HG02623 (cell line): ENCODE measurements around the gene ZBTB45.

ENCODE experiments used
- ATAC-seq: cut with Tn5 transposase; IDR thresholded peaks from one replicate; pipeline ENCODE4 v1.9.1; 2021; ENCODE audit warnings: moderate library complexity; ENCODE audit not compliant: unreplicated experiment

Gene ZBTB45

DNA sequence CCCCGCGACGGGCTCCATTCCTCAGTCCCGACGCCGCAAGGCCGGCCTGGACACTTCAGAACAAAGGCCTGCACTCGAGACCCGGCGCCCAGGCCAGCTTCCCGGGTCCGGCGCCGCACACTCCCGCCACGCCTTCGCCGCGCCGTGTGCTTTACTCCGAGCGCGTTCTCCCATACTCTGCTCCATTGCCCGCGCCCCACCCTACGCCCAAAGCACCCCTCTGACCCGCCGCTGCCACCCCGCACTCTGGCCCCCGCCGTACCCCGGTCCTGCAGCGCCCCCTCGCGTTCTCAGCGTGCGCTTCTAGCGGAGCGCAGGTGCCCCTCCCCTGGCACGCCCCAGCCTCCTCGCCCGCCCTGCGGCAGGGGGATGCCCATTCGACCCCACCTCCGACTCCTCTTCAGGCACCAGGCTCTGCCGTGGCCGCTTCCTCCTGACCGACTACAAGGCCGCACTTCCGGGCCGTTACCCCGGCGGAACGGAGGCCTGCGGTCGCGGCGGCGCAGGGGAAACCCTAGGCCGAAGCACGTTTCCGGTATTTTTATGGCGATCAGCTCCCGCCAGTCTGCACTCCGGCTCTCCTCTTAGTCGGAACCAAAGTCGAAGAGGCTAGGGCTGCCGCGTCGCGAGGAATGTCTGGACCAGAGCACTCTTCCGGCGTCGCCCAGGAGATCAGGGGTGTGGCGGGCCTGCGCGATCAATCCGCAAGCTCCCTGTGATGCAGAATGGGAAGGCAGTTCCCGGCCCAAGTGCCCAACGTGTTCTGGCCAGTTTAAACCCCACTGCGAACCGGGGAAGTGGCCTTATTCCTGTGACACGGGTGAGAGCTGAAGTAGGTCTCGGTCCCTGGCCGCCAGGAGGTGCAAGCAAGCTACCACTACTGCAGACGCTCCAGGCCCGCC, at the start of gene ZBTB45:
TSS of gene ZBTB45 (minus strand) at position 456 of the 902 bp plus-strand sequence. CDS start 2,137 bp downstream, outside the sequence.
- ATAC-seq: peak; percentile 71

DNA sequence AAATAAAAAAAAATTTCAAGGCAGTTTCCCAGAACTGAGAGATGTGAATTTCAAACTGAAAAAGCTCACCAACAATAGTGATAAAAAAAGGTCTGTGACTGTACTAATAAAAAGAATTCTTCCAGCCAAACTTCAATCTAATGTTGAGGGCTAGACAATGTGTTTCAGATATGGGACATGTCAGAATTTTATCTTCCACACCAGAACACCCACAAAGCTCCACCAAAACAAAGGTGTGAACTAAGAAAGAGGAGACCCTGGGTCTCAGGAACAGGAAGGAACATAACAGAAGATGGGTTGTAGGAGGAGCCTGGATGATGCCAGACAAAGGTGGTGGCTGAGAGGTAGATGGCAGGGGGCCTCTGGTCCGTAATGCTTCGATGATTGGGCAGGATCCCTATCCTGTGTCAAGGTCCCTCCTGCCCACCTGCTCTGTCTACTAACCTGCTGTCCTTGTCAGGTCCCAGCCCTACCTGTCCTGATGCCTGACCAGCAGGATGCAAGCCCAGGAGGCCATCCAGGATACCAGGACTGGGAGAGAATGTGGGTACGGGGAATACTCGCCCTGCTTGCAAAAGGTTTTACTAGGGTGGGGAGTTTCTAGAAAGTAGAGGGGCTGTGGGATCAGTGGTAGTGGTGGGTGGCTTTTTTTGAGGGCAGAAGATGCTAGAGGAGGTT, 49.0 kb upstream of the ZBTB45 start:
- ATAC-seq: no peak

GRCh38 chr19:58566989-58567388, 47.4 kb upstream of the ZBTB45 start:
- ATAC-seq: no peak

- ATAC-seq: no peak
Measured at GRCh38 chr19:58563823-58564222, 44.2 kb upstream of the ZBTB45 start.

DNA sequence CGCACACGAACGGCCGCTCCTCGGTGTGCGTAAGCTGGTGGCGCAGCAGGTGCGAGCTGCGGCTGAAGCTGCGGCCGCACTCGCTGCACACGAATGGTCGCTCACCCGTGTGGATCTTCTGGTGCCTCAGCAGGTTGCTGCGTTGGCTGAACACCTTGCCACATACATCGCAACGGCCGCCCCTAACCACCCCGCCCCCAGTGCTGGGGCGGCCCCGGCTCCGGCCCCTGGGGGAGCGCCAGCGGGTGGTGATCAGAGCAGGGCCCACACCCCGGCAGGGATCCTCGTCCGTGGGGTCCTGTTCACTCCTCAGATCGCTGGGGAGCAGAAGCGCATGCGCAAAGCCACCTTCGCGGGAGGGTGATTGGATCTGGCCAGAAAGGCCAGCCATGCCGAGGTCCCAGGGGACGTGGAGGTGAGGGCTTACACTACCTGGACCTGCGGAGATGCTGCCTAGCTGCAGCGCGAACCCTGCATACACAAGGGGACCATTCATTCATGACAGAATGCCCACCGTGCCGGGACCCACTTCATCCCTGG, 43.5 kb upstream of the ZBTB45 start:
- ATAC-seq: no peak

- ATAC-seq: no peak
Measured at GRCh38 chr19:58562122-58563033, 42.8 kb upstream of the ZBTB45 start.

DNA sequence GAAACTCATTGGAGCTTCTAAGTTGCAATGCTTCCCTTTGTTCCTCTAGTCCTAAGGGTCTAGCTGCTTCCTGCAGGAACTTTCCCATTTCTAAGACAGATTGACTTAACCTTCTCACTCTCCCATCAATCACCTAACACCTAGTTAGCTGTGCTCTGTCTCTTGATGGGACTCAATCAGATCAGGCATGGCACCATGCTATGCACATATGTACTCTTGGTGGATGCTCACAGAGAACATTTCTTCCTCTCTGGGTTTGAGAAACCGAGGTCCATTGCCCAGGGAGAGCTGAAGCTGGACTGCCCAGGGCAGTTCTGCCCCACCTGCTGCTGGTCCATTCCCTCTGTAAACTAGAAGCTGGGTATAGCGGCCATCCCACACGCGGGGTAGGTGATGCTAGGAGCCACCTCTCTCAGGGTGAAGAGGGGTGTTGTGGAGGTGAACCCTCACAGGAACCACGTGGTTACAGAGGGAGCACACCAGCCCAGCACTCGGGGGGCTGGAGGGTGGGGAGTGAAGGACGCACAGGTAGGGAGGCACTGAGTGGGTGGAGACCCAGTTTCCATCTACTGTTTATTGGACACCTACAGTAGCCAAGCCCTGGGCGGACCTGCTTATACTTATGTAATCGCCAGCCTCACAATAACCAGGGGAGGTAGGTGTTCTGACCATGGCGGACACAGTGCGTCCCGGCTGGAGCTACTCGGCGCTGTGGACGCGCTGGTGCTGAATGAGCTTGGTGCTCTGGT, 41.9 kb upstream of the ZBTB45 start:
- no peak for ATAC-seq

DNA sequence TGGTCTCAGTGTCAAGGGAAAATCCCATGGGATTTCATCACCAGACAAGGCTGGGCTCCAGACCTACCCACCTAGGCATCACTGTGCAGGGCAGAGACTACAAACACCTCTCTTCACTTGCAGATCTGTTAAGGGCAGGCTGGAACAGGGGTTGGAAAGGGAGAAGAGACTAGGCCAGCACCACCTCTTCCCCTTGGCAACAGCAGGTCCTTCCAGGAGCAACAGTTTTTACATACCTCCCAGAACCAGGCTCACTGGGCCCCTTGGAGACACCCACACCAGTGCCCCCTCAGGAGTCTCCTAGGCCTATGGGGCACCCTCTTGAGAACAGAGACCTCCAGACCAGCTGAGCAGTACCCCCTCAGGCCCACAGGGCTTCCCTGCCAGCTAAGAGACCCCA, 41.3 kb upstream of the ZBTB45 start:
- no peak for ATAC-seq

GRCh38 chr19:58560007-58560887, 40.6 kb upstream of the ZBTB45 start:
- ATAC-seq: no peak

DNA sequence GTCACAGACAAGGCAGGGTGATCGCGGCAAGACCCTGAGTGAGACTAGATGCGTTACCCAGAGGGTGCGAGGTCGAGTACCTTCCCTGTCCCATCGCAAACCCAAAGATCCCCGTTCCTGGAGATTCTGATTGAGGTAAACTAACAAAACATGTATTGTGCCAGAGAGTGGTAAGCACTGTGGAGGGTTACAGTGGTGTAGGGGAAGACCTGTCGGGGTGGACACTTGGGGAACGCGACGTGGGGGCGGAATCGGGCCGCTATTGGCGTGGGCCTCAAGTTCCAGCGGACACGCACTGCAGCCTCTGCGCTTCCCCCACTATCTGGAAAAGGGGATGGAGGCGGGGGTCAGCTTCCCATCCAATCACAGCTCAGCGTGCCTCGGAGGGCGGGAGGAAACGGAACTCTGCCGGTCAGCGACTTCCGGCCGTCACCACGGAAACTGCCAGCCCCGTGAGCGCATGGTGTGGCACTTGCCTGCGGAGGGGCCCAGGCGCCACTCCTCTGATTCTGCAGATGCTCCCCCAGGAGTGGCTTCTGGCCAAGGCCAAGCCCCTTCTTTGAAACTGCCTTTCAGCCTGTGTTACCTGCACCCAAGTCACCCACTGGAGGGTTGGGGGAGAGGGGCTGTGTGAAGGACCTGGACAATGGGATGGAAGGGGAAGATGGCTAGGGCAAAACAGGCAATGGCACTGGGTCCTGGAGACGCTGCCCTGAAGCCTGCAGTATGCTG, 39.8 kb upstream of the ZBTB45 start:
- ATAC-seq: no peak

DNA sequence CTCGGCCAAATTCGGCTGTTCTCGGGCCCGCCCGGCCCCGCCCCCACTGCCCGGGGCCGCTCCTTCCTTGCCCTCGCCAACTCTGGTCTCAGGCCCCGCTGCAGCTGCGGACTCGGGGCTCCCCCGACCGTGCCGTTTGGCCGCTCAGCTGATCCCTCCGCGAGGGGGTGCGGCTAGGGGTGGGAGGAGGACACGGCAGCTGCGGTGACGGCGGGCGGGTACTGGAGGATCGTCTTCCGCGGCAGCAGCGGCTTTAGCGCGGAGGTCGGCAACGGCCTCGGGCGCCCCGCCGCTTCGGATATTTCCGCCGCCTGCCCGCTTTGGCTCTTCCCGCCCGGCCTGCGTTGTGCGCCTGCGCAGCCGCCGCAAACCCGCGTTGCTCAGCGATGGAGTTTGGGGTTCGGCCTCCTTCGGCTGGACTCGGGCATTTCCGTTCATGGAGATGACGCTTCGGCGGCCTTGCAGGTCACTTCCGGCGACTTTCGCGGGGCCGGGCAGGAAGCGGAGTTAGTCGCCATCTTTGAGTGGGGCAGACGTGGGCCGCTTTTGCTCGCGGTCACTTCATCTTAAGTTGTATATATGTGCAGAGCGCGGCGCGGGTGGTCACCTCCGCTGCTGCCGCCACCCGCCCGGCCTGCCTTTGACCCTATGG, 39.1 kb upstream of the ZBTB45 start:
- ATAC-seq: peak; percentile 51

- ATAC-seq: peak; percentile 0
Measured at GRCh38 chr19:58558066-58558622, 38.5 kb upstream of the ZBTB45 start, which contains the start of gene UBE2M. UBE2M (minus strand) TSS chr19:58558611; CDS start chr19:58558381, 230 bp downstream.

- ATAC-seq: no peak
Measured at GRCh38 chr19:58557221-58558065, 37.8 kb upstream of the ZBTB45 start.

GRCh38 chr19:58556622-58557220, 37.1 kb upstream of the ZBTB45 start:
- no peak for ATAC-seq

GRCh38 chr19:58555920-58556621, 36.5 kb upstream of the ZBTB45 start:
- no peak for ATAC-seq
